A549 (cell line): ENCODE data around the gene CEACAM5. TPM values are rescaled to one million over a fixed set of nuclear protein-coding genes. Genes with fewer than 3 reads are reported as not detected.

Experiments used
- ATAC-seq, 2 experiments: fragments of 200-7000 bp in 1 of 2; fragments of >200 bp in 1 of 2; cut with Nextera tagmentation in 1 of 2; cut with Tn5 transposase in 1 of 2; 3 replicates each; pipeline versions ENCODE4 v1.8.0 to v1.9.1; 2018 to 2020; ENCODE audit warnings: mild to moderate bottlenecking in 1 of 2, moderate library complexity in 1 of 2
- CTCF ChIA-PET: fragments of 300-600 bp; sonication (Branson Sonifier 250); formaldehyde crosslinking; extraction: SDS; loops from one replicate; lab custom pipeline; 2021; ENCODE audit warnings: antibody characterized with exemption, inconsistent platforms; lab: Yijun Ruan, JAX
- POLR2A ChIA-PET: fragments of 350-600 bp; formaldehyde crosslinking; extraction: SDS; loops from one replicate; lab custom pipeline; 2021; ENCODE audit warnings: antibody characterized with exemption, inconsistent platforms; lab: Yijun Ruan, JAX
- DNase-seq, 2 experiments: peaks; one replicate each; pipeline versions ENCODE4 v3.0.0 to v3.0.0-alpha.2; 2011 to 2016; ENCODE audit warnings: low read depth in 1 of 2, low spot score in 1 of 2
- FAIRE-seq: peaks from 2 replicates; lab custom pipeline; 2011; peaks lifted over from hg19 to GRCh38; lab: Jason Lieb, UNC
- H3K27ac ChIP-seq, 2 experiments: fragments of >200 bp; sonication (Bioruptor Twin); formaldehyde crosslinking; 3 replicates each; pipeline ENCODE4 v1.5.1; 2016 to 2017
- H3K4me1 ChIP-seq: fragments of >200 bp; sonication (Bioruptor Twin); formaldehyde crosslinking; 3 replicates; pipeline ENCODE4 v1.6.1; 2016
- H3K4me2 ChIP-seq: fragments of >200 bp; sonication (Bioruptor Twin); formaldehyde crosslinking; 3 replicates; pipeline ENCODE4 v1.6.1; 2016
- H3K4me3 ChIP-seq: fragments of >200 bp; sonication (Bioruptor Twin); formaldehyde crosslinking; 3 replicates; pipeline ENCODE4 v1.5.1; 2016
- H3K9me3 ChIP-seq: fragments of >200 bp; sonication (Bioruptor Twin); formaldehyde crosslinking; 3 replicates; pipeline ENCODE4 v1.6.1; 2016
- CEBPB ChIP-seq, 2 experiments: fragments of >200 bp in 1 of 2; sonication (Bioruptor Twin) in 1 of 2; formaldehyde crosslinking in 1 of 2; IDR thresholded peaks; 2 replicates each; pipeline ENCODE4 v1.6.1; 2012 to 2016
- CHD2 ChIP-seq: fragments of 150-350 bp; IDR thresholded peaks from 2 replicates; pipeline ENCODE4 v1.6.1; 2014; ENCODE audit warnings: low read length; ENCODE audit not compliant: partially characterized antibody
- EHF ChIP-seq: fragments of 250-450 bp; sonication (Bioruptor Pico); IDR thresholded peaks from 2 replicates; pipeline ENCODE4 v1.5.0; 2020; ENCODE audit warnings: mild to moderate bottlenecking
- EP300 ChIP-seq, 2 experiments: fragments of >200 bp; sonication (Bioruptor Twin); formaldehyde crosslinking; IDR thresholded peaks; 2 replicates in 1 of 2; 3 replicates in 1 of 2; pipeline ENCODE4 v1.6.1; 2016 to 2017
- FOSB ChIP-seq: fragments of 250-450 bp; sonication (Bioruptor Pico); IDR thresholded peaks from 2 replicates; pipeline ENCODE4 v1.5.0; 2020; ENCODE audit warnings: mild to moderate bottlenecking, moderate library complexity
- FOXS1 ChIP-seq: fragments of 250-450 bp; sonication (Bioruptor Pico); IDR thresholded peaks from 2 replicates; pipeline ENCODE4 v1.5.0; 2020; ENCODE audit warnings: mild to moderate bottlenecking, moderate library complexity
- HOXA7 ChIP-seq: fragments of 250-450 bp; sonication (Bioruptor Pico); IDR thresholded peaks from 2 replicates; pipeline ENCODE4 v1.5.0; 2020; ENCODE audit warnings: mild to moderate bottlenecking, moderate library complexity
- HOXB5 ChIP-seq: fragments of 250-450 bp; sonication (Bioruptor Pico); IDR thresholded peaks from 2 replicates; pipeline ENCODE4 v1.5.0; 2020; ENCODE audit warnings: mild to moderate bottlenecking, moderate library complexity
- KDM5A ChIP-seq: fragments of 200-600 bp; sonication (generic); IDR thresholded peaks from 2 replicates; pipeline ENCODE4 v1.6.1; 2016; ENCODE audit warnings: antibody characterized with exemption, mild to moderate bottlenecking
- MAFK ChIP-seq: fragments of 450-650 bp; IDR thresholded peaks from 2 replicates; pipeline ENCODE4 v1.6.1; 2014; ENCODE audit not compliant: partially characterized antibody
- MAZ ChIP-seq: fragments of 150-350 bp; IDR thresholded peaks from 2 replicates; pipeline ENCODE4 v1.6.1; 2014; ENCODE audit warnings: antibody characterized with exemption, low read depth, low read length, borderline replicate concordance
- NPAS2 ChIP-seq: fragments of 250-450 bp; sonication (Bioruptor Pico); IDR thresholded peaks from 2 replicates; pipeline ENCODE4 v1.8.0; 2022; ENCODE audit warnings: mild to moderate bottlenecking, moderate library complexity, borderline replicate concordance
- NR3C1 ChIP-seq: fragments of >200 bp; sonication (Bioruptor Twin); formaldehyde crosslinking; IDR thresholded peaks from 3 replicates; pipeline ENCODE4 v1.6.1; 2017
- POLR2AphosphoS2 ChIP-seq: conservative IDR thresholded peaks from 2 replicates; pipeline ENCODE4 v1.6.1; 2012; ENCODE audit warnings: low read length, improper control_type of control experiment, inconsistent platforms
- RCOR1 ChIP-seq: fragments of 150-350 bp; IDR thresholded peaks from 2 replicates; pipeline ENCODE4 v1.6.1; 2014; ENCODE audit warnings: antibody characterized with exemption, low read length, low read depth
- RFX5 ChIP-seq: fragments of 450-650 bp; IDR thresholded peaks from 2 replicates; pipeline ENCODE4 v1.7.1; 2014; ENCODE audit warnings: antibody characterized with exemption, mild to moderate bottlenecking, moderate library complexity
- SMC3 ChIP-seq: fragments of >200 bp; sonication (Bioruptor Twin); formaldehyde crosslinking; IDR thresholded peaks from 3 replicates; pipeline ENCODE4 v1.6.1; 2018; ENCODE audit warnings: inconsistent platforms
- TP53 ChIP-seq: fragments of 250-450 bp; sonication (Bioruptor Pico); IDR thresholded peaks from 2 replicates; pipeline ENCODE4 v1.5.0; 2021; ENCODE audit warnings: mild to moderate bottlenecking, moderate library complexity
- whole genome bisulfite sequencing: methylation state at CpG from one replicate; pipeline ENCODE4 v1.1.6; 2017; ENCODE audit errors: missing lambda C conversion rate; 5-methylcytosine and 5-hydroxymethylcytosine counted together
- polyA plus RNA-seq, 4 experiments: library from polyadenylated mRNA; depleted of rRNA in 3 of 4; stranded (reverse); fragments of >200 nt; fragmentation: RNase III in 1 of 4; extraction: RNeasy Plus Mini Kit Qiagen cat#74134 plus additional on column Dnase treatment in 1 of 4; gene quantifications; 2 replicates in 3 of 4; 3 replicates in 1 of 4; pipeline ENCODE4 v1.2.3, GENCODE V29; 2011 to 2017
- TF ChIP-seq, protein P1 (sequence below): fragments of 250-450 bp; sonication (Bioruptor Pico); IDR thresholded peaks from 2 replicates; pipeline ENCODE4 v1.5.0; 2021; ENCODE audit warnings: mild to moderate bottlenecking, moderate library complexity, borderline replicate concordance
- TF ChIP-seq, protein P2 (sequence below): fragments of >200 bp; sonication (Bioruptor Twin); formaldehyde crosslinking; IDR thresholded peaks from 3 replicates; pipeline ENCODE4 v1.6.1; 2016
- TF ChIP-seq, protein P3 (sequence below): fragments of 200-600 bp; sonication (generic); IDR thresholded peaks from 2 replicates; pipeline ENCODE4 v1.6.1; 2016; ENCODE audit warnings: antibody characterized with exemption, mild to moderate bottlenecking, moderate library complexity
- TF ChIP-seq, protein P4 (sequence below): IDR thresholded peaks from 2 replicates; pipeline ENCODE4 v1.6.1; 2012
- TF ChIP-seq, protein P5 (sequence below): fragments of 250-450 bp; sonication (Bioruptor Pico); IDR thresholded peaks from 2 replicates; pipeline ENCODE4 v1.5.0; 2020; ENCODE audit warnings: low read depth, mild to moderate bottlenecking, moderate library complexity
- TF ChIP-seq, protein P6 (sequence below): fragments of >200 bp; sonication (Bioruptor Twin); formaldehyde crosslinking; IDR thresholded peaks from 2 replicates; pipeline ENCODE4 v1.6.1; 2016
- TF ChIP-seq, protein P7 (sequence below): fragments of 150-350 bp; IDR thresholded peaks from 2 replicates; pipeline ENCODE4 v1.6.1; 2014; ENCODE audit warnings: low read depth, mild to moderate bottlenecking, low read length

Gene CEACAM5
- polyA plus RNA-seq, 2 of the 4 experiments (the other 2 are of a cell fraction), result 1.3 TPM; not detected in 1

DNA sequence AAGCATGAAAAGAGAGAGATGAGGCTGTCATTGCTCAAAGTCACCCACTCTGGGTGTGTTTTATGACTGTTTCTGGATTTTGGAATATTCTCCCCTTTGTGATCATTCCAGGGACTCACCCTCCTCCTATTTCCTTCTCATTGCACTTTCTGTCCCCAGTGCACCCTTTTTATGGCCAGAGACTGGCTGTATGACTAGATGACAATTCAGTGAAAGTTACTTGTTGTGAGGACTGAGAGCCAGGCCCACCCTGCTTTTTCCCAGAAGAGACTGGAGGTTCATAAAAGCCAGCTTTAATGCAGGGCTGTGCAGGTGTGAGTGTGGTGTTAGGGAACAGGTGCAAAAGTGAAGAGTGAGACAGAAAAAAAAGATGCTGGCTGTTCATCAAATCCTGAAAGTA is 37.7 kb upstream of the CEACAM5 start:
- Histone ChIP-seq H3K27ac (no peak overlapping the region), H3K4me3 (no peak overlapping the region), H3K4me1 (no peaks in the 10 kb centered on the region), H3K9me3 (peaks cover 24% of the 10 kb centered on the region), H3K4me2 (no peak overlapping the region)
- CTCF ChIA-PET, result interaction anchor here (0.7 to 6.7 kb wide), 9 partner anchors 12 to 82 kb away, joined by 3 to 44 read pairs (median 5); no protein-coding TSS in a partner anchor
- FAIRE-seq (no peak), ATAC-seq (no peak), DNase-seq (no peak)
- TF ChIP-seq HOXB5 (no peak), CHD2 (no peak), RCOR1 (no peak), RFX5 (no peak), MAFK (no peak), CEBPB (IDR thresholded peaks at IDR 0.05) (no peak), FOXS1 (no peak), SMC3 (no peak), FOSB (no peak), MAZ (no peak), EP300 (IDR thresholded peaks at IDR 0.05) (no peak), HOXA7 (CRISPR knock-in tag) (no peak), KDM5A (no peak), NR3C1 (no peak), POLR2AphosphoS2 (no peak)
- TF ChIP-seq, protein P1, sequence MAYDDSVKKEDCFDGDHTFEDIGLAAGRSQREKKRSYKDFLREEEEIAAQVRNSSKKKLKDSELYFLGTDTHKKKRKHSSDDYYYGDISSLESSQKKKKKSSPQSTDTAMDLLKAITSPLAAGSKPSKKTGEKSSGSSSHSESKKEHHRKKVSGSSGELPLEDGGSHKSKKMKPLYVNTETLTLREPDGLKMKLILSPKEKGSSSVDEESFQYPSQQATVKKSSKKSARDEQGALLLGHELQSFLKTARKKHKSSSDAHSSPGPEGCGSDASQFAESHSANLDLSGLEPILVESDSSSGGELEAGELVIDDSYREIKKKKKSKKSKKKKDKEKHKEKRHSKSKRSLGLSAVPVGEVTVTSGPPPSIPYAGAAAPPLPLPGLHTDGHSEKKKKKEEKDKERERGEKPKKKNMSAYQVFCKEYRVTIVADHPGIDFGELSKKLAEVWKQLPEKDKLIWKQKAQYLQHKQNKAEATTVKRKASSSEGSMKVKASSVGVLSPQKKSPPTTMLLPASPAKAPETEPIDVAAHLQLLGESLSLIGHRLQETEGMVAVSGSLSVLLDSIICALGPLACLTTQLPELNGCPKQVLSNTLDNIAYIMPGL, result no peak
- TF ChIP-seq, protein P2, sequence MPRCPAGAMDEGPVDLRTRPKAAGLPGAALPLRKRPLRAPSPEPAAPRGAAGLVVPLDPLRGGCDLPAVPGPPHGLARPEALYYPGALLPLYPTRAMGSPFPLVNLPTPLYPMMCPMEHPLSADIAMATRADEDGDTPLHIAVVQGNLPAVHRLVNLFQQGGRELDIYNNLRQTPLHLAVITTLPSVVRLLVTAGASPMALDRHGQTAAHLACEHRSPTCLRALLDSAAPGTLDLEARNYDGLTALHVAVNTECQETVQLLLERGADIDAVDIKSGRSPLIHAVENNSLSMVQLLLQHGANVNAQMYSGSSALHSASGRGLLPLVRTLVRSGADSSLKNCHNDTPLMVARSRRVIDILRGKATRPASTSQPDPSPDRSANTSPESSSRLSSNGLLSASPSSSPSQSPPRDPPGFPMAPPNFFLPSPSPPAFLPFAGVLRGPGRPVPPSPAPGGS, result no peak
- TF ChIP-seq, protein P3, sequence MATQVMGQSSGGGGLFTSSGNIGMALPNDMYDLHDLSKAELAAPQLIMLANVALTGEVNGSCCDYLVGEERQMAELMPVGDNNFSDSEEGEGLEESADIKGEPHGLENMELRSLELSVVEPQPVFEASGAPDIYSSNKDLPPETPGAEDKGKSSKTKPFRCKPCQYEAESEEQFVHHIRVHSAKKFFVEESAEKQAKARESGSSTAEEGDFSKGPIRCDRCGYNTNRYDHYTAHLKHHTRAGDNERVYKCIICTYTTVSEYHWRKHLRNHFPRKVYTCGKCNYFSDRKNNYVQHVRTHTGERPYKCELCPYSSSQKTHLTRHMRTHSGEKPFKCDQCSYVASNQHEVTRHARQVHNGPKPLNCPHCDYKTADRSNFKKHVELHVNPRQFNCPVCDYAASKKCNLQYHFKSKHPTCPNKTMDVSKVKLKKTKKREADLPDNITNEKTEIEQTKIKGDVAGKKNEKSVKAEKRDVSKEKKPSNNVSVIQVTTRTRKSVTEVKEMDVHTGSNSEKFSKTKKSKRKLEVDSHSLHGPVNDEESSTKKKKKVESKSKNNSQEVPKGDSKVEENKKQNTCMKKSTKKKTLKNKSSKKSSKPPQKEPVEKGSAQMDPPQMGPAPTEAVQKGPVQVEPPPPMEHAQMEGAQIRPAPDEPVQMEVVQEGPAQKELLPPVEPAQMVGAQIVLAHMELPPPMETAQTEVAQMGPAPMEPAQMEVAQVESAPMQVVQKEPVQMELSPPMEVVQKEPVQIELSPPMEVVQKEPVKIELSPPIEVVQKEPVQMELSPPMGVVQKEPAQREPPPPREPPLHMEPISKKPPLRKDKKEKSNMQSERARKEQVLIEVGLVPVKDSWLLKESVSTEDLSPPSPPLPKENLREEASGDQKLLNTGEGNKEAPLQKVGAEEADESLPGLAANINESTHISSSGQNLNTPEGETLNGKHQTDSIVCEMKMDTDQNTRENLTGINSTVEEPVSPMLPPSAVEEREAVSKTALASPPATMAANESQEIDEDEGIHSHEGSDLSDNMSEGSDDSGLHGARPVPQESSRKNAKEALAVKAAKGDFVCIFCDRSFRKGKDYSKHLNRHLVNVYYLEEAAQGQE, result no peak
- TF ChIP-seq, protein P4, sequence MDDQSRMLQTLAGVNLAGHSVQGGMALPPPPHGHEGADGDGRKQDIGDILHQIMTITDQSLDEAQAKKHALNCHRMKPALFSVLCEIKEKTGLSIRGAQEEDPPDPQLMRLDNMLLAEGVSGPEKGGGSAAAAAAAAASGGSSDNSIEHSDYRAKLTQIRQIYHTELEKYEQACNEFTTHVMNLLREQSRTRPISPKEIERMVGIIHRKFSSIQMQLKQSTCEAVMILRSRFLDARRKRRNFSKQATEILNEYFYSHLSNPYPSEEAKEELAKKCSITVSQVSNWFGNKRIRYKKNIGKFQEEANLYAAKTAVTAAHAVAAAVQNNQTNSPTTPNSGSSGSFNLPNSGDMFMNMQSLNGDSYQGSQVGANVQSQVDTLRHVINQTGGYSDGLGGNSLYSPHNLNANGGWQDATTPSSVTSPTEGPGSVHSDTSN, result no peak
- TF ChIP-seq, protein P5, sequence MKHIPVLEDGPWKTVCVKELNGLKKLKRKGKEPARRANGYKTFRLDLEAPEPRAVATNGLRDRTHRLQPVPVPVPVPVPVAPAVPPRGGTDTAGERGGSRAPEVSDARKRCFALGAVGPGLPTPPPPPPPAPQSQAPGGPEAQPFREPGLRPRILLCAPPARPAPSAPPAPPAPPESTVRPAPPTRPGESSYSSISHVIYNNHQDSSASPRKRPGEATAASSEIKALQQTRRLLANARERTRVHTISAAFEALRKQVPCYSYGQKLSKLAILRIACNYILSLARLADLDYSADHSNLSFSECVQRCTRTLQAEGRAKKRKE, result no peak
- POLR2A ChIA-PET, result no interaction called here

DNA sequence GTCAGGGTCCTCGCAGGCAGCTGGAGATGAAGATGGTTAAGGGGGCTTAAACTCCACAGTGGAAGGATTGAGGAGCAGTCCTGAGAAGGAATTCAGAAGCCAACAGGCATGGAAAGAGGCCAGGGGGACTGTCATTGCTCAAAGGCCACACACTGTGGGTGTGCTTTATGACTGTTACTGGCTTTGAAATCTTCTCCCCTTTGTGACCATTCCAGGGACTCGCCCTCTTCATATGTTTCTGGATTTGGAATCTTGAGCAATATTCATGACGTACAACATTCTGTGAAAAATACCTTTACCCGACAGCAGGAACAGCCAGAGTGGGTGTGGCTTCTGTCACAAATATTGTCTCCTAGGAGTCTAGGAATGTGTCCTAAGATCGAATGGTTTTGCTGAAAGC is 36.9 kb upstream of the CEACAM5 start:
- ChIA-PET CTCF (interaction anchor here (0.7 to 6.7 kb wide), 7 partner anchors 11 to 82 kb away, joined by 3 to 44 read pairs (median 8); no protein-coding TSS in a partner anchor), POLR2A (no interaction called here)
- no peak overlapping the region for H3K27ac ChIP-seq
- ATAC-seq (no peak), DNase-seq (no peak), FAIRE-seq (peak; percentile 28)
- WGBS, result 11% methylated on average over 5 of the region's 5 CpGs
- H3K4me2 ChIP-seq, result no peak overlapping the region
- H3K4me3 ChIP-seq, result no peak overlapping the region
- peaks cover 17% of the 10 kb centered on the region for H3K9me3 ChIP-seq
- H3K4me1 ChIP-seq, result no peaks in the 10 kb centered on the region
- no peak for TF ChIP-seq MAFK
- no peak for TF ChIP-seq CHD2
- TF ChIP-seq NPAS2, result no peak
- no peak for TF ChIP-seq TP53 (CRISPR knock-in tag)
- no peak for TF ChIP-seq EHF (CRISPR knock-in tag)
- TF ChIP-seq, protein P6, sequence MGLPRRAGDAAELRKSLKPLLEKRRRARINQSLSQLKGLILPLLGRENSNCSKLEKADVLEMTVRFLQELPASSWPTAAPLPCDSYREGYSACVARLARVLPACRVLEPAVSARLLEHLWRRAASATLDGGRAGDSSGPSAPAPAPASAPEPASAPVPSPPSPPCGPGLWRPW, result no peak
- TF ChIP-seq, protein P3, result no peak
- TF ChIP-seq, protein P7, sequence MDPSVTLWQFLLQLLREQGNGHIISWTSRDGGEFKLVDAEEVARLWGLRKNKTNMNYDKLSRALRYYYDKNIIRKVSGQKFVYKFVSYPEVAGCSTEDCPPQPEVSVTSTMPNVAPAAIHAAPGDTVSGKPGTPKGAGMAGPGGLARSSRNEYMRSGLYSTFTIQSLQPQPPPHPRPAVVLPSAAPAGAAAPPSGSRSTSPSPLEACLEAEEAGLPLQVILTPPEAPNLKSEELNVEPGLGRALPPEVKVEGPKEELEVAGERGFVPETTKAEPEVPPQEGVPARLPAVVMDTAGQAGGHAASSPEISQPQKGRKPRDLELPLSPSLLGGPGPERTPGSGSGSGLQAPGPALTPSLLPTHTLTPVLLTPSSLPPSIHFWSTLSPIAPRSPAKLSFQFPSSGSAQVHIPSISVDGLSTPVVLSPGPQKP, result no peak
